ENCODE measurements around the gene RASL12.
"Not testable (repeated sequence)": the region's sequence is repeated elsewhere in the genome, so short reads cannot be mapped to it uniquely, and the experiment has no call there.

Gene RASL12

GRCh38 chr15:65028921-65029735 is 38.7 kb downstream of the RASL12 start, which contains the start of gene MTFMT:
Gene MTFMT, minus strand, starts transcription at chr15:65029639. Its CDS starts 26 bp downstream, at chr15:65029613.
- DNase-seq (ENCODE audit: low read depth), result peak; percentile 65

GRCh38 chr15:65028338-65028737 is 39.5 kb downstream of the RASL12 start:
- no peak for DNase-seq (ENCODE audit: low read depth)

GRCh38 chr15:65027593-65027992 is 40.2 kb downstream of the RASL12 start:
- no peak for DNase-seq (ENCODE audit: low read depth)

- DNase-seq (ENCODE audit: low read depth), result no peak
Observed at GRCh38 chr15:65026756-65027155, 41.0 kb downstream of the RASL12 start.

GRCh38 chr15:65021488-65021887 is 46.3 kb downstream of the RASL12 start:
- DNase-seq (ENCODE audit: low read depth), result no peak

- DNase-seq (ENCODE audit: low read depth), result no peak
Observed at GRCh38 chr15:65020419-65020818, 47.4 kb downstream of the RASL12 start.

GRCh38 chr15:65011198-65011597 is 56.6 kb downstream of the RASL12 start:
- DNase-seq (ENCODE audit: low read depth), result not testable (repeated sequence)

GRCh38 chr15:65008983-65009382 is 58.8 kb downstream of the RASL12 start:
- DNase-seq (ENCODE audit: low read depth), result no peak

GRCh38 chr15:65006876-65007275 is 60.9 kb downstream of the RASL12 start:
- no peak for DNase-seq (ENCODE audit: low read depth)

GRCh38 chr15:65004993-65005392 is 62.8 kb downstream of the RASL12 start:
- no peak for DNase-seq (ENCODE audit: low read depth)

All from CMK (cell line).